A673 (cell line): ENCODE results near the gene WNK4. TPM values are rescaled to one million over a fixed set of nuclear protein-coding genes. Genes with fewer than 3 reads are reported as not detected.

Experiments used
- BruUV-seq: library from RNA; stranded (reverse); fragments of 400-500 nt; replicated peaks from 2 replicates; lab custom pipeline; 2021; lab: Mats Ljungman, UMichigan
- CTCF ChIA-PET: fragments of 300-600 bp; sonication (Branson Sonifier 250); formaldehyde crosslinking; loops from one replicate; lab custom pipeline; 2022; ENCODE audit warnings: antibody characterized with exemption; lab: Charles Lee
- POLR2A ChIA-PET: fragments of 300-600 bp; sonication (Branson Sonifier 250); formaldehyde crosslinking; loops from one replicate; lab custom pipeline; 2022; ENCODE audit warnings: antibody characterized with exemption; ENCODE audit not compliant: low non-redundant PET; lab: Charles Lee
- DNase-seq: peaks from one replicate; pipeline ENCODE4 v3.0.0-alpha.2; 2015; ENCODE audit warnings: low spot score
- H3K27ac ChIP-seq: fragments of 200-600 bp; sonication (generic); 2 replicates; pipeline ENCODE4 v1.5.1; 2016; ENCODE audit warnings: mixed run types, low read depth, mild to moderate bottlenecking, mixed read lengths, antibody characterized with exemption, low read length; ENCODE audit not compliant: poor library complexity, severe bottlenecking
- H3K27me3 ChIP-seq: fragments of 200-600 bp; sonication (generic); replicated peaks from 2 replicates; pipeline ENCODE4 v1.6.1; 2017; ENCODE audit warnings: mixed run types, low read depth, mild to moderate bottlenecking, mixed read lengths, antibody characterized with exemption, low read length; ENCODE audit not compliant: insufficient read depth, poor library complexity
- H3K36me3 ChIP-seq: fragments of 200-600 bp; sonication (generic); 2 replicates; pipeline ENCODE4 v1.6.1; 2016; ENCODE audit warnings: mixed run types, mild to moderate bottlenecking, mixed read lengths, antibody characterized with exemption, low read length; ENCODE audit not compliant: insufficient read depth, poor library complexity, severe bottlenecking
- H3K4me1 ChIP-seq: fragments of 200-600 bp; sonication (generic); 2 replicates; pipeline ENCODE4 v1.6.1; 2017; ENCODE audit warnings: mixed run types, mild to moderate bottlenecking, mixed read lengths, antibody characterized with exemption, low read length; ENCODE audit not compliant: insufficient read depth, poor library complexity, severe bottlenecking
- H3K4me3 ChIP-seq: fragments of 200-600 bp; sonication (generic); 2 replicates; pipeline ENCODE4 v1.5.1; 2016; ENCODE audit warnings: low read depth, mixed run types, mild to moderate bottlenecking, mixed read lengths, low read length; ENCODE audit not compliant: poor library complexity, severe bottlenecking
- H3K9me3 ChIP-seq: fragments of 200-600 bp; sonication (generic); 2 replicates; pipeline ENCODE4 v1.6.1; 2016; ENCODE audit warnings: mixed run types, low read depth, mild to moderate bottlenecking, mixed read lengths, antibody characterized with exemption, low read length; ENCODE audit not compliant: poor library complexity, severe bottlenecking
- EZH2 ChIP-seq: fragments of 200-600 bp; sonication (generic); IDR thresholded peaks from 2 replicates; pipeline ENCODE4 v1.6.1; 2017; ENCODE audit warnings: borderline replicate concordance, low read depth, mild to moderate bottlenecking, mixed read lengths, antibody characterized with exemption, low read length; ENCODE audit not compliant: poor library complexity, severe bottlenecking
- intact Hi-C: fragments of 100-400 bp; cut with micrococcal nuclease; formaldehyde crosslinking; loops from one replicate; pipeline ENCODE4 v1.10.0; 2022; ENCODE audit not compliant: unreplicated experiment
- total RNA-seq: library from RNA; stranded (reverse); gene quantifications from 2 replicates; pipeline ENCODE4 v1.2.3, GENCODE V29; 2021
- TF ChIP-seq, protein P1 (sequence below): fragments of 300-800, 200-600 bp; sonication (generic); conservative IDR thresholded peaks from 2 replicates; pipeline ENCODE4 v1.5.1; 2017; ENCODE audit warnings: low read depth, mild to moderate bottlenecking, antibody characterized with exemption, low read length, moderate library complexity, mixed read lengths

The WNK4 gene
- total RNA-seq, 1 experiment from 2014 or later = 0.11 TPM

DNA sequence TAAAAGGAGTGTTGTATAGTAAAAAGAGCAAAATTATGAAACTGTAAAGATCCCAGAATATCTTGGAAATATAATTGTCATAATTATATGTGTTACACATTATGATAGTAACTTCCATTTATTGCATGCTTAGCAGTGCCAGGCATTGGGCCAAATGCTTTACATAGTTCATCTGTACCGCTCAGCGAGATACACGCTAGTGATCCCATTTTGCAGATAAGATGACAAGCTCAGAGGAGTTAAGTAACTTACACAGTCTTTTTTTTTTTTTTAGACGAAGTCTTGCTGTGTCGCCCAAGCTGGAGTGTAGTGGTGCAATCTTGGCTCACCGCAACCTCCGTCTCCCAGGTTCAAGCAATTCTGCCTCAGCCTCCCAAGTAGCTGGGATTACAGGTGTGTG, 28.8 kb upstream of the WNK4 start:
- ChIA-PET CTCF (interaction anchor here (0.6 kb wide), 1 partner anchor 12 kb away, joined by 3 read pairs; no protein-coding TSS in a partner anchor), POLR2A (no interaction called here)
- Histone ChIP-seq H3K27me3 (no peaks in the 10 kb centered on the region), H3K9me3 (no peaks in the 10 kb centered on the region), H3K27ac (no peak overlapping the region), H3K36me3 (no peaks in the 10 kb centered on the region), H3K4me3 (no peak overlapping the region), H3K4me1 (no peaks in the 10 kb centered on the region)
- BruUV-seq = no TSS peak
- intact Hi-C loops = no loop called here
- TF ChIP-seq, protein P1, sequence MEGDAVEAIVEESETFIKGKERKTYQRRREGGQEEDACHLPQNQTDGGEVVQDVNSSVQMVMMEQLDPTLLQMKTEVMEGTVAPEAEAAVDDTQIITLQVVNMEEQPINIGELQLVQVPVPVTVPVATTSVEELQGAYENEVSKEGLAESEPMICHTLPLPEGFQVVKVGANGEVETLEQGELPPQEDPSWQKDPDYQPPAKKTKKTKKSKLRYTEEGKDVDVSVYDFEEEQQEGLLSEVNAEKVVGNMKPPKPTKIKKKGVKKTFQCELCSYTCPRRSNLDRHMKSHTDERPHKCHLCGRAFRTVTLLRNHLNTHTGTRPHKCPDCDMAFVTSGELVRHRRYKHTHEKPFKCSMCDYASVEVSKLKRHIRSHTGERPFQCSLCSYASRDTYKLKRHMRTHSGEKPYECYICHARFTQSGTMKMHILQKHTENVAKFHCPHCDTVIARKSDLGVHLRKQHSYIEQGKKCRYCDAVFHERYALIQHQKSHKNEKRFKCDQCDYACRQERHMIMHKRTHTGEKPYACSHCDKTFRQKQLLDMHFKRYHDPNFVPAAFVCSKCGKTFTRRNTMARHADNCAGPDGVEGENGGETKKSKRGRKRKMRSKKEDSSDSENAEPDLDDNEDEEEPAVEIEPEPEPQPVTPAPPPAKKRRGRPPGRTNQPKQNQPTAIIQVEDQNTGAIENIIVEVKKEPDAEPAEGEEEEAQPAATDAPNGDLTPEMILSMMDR = no peak
- no peak for TF ChIP-seq EZH2
- DNase-seq = no peak

DNA sequence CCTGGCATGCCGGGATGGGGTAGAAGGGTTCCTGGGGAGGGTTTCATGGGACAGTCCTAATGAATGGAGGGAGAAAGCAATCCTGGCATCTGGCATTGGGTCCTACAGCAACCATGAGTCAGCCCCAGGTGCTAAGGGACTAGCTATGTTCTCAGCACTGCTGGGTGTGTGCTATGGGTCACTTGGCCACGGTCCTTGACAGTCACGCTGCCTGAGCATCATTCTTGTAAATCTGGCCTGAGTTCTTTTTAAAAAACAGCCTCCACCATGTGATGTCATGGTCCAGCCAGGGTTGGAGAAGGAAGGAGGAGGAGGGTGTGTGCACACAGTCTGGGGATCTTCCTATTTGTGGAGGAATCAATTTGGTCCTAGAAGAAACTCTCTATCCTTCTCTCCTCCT, 25.6 kb upstream of the WNK4 start:
- no peak for DNase-seq
- no peaks in the 10 kb centered on the region for H3K36me3 ChIP-seq
- no peak overlapping the region for H3K27ac ChIP-seq
- TF ChIP-seq, protein P1 = no peak
- TF ChIP-seq EZH2 = no peak
- intact Hi-C loops = no loop called here
- H3K4me3 ChIP-seq = no peak overlapping the region
- no peaks in the 10 kb centered on the region for H3K9me3 ChIP-seq
- H3K27me3 ChIP-seq = no peaks in the 10 kb centered on the region
- CTCF ChIA-PET = no interaction called here
- BruUV-seq = no TSS peak
- POLR2A ChIA-PET = no interaction called here
- no peaks in the 10 kb centered on the region for H3K4me1 ChIP-seq

DNA sequence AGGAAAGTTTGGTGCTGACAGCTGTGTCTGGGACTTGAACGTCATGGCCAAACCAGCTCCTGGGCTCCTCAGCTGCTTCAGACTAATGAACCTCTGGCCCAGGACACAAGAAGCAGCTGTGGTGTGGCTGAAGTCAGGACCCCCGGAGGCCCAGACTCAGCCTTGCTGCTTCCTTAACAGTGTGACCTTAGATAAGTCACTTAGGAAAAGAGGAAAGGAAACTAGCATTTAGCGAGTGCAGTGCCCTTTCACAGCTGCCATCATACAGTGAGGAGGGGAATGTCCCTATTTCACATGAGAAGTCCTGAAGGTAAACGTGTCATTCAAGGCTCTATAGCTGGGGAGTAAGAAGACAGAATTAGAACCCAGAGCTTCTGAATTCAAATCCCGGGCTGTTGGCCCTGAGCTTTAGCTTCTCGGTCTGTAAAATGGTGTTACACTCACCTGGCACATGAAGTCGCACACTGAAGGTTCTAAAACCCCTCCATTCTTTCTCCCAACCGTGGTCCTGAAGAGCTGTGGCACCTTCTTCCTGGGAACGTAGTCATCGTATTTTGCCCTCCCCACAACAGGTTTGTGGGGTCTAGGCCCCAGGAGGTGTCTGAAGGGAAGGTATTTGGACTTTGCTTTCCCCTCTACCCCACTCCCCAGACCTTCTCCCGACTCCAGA, 20.3 kb upstream of the WNK4 start:
- BruUV-seq = no TSS peak
- ChIA-PET POLR2A (no interaction called here), CTCF (no interaction called here)
- intact Hi-C loops = loop anchor here (5.0 kb wide), 1 partner anchor 183 kb away; the partner anchor contains the start of gene PSMC3IP
- TF ChIP-seq EZH2 = no peak
- TF ChIP-seq, protein P1 = no peak
- Histone ChIP-seq H3K27me3 (no peaks in the 10 kb centered on the region), H3K9me3 (no peaks in the 10 kb centered on the region), H3K4me1 (no peaks in the 10 kb centered on the region), H3K27ac (no peak overlapping the region), H3K4me3 (no peak overlapping the region), H3K36me3 (no peaks in the 10 kb centered on the region)
- DNase-seq = no peak
